Measurements from ENCODE around the gene ALKBH6.

ALKBH6 gene

DNA sequence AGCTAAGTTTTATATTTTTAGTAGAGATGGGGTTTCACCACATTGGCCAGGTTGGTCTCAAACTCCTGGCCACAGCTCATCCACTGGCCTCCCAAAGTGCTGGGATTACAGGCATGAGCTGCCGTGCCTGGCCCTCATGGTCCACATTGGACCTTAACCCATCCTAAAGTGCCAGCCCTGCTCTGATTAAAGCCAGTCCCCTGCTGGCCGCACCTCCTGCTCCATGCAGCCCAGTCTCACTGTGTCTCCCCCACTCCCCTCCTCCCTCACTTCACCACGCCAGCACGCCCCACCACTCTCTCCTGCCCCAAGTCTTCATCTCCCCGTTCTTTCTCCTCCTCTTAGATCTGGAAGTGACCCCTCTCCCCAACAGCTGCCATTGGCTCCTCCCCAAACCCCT lies 35.7 kb downstream of the ALKBH6 start:
- Histone ChIP-seq H3K4me1 (no peaks in the 10 kb centered on the region), H3K9me3 (no peaks in the 10 kb centered on the region), H3K36me3 (replicated peaks) (no peaks in the 10 kb centered on the region), H3K27me3 (ENCODE audit: low read depth) (peaks cover 2% of the 10 kb centered on the region; the same call in 1 of the 2 replicates), H3K4me3 (no peak overlapping the region)
- in situ Hi-C loops (cut with MboI; ENCODE audit: low sequenced_read_pairs): no loop called here
- DNase-seq (ENCODE audit: low spot score in 2 of 2): no peak

DNA sequence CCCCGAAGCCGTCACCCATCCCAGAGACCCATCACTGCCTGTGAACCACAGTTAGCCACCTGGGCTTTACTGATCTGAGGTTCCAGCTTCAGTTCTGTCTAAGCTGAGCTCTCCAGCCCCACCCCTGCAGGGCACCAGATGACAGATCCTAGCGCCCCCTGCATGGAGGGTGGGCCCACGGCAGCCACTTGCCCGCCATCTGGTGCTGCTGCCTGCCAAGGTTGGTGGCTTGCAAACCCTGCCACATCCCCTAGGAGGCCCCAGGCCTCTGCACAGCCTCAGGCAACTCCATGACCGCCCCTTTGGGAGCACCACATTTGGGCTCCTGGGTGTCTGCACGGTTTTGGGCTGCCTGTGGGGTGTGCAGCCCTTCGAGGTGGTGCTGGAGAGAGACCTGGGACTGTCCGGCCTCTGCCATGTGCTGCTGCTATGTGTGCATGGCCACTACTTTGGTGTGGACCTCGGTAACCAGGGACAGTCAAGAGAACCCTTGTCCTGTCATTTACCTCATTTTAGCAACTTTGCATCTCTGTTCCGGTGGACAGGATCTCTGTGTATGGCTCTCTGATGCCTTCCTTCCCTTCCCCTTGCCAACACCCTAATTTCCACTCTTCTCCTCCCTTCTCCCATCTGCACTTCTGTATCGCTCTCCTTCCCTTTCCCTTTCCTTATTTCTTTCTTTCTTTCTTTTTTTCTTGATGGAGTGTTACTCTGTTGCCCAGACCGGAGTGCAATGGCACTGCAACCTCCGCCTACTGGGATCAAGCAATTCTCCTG lies 36.4 kb downstream of the ALKBH6 start:
- DNase-seq (ENCODE audit: low spot score in 2 of 2): peak in 1 of 2 experiments; percentile 68
- Histone ChIP-seq H3K36me3 (replicated peaks) (no peaks in the 10 kb centered on the region), H3K4me1 (no peaks in the 10 kb centered on the region), H3K4me3 (no peak overlapping the region), H3K9me3 (no peaks in the 10 kb centered on the region), H3K27me3 (ENCODE audit: low read depth) (peaks cover 2% of the 10 kb centered on the region; the same call in 1 of the 2 replicates)
- in situ Hi-C loops (cut with MboI; ENCODE audit: low sequenced_read_pairs): no loop called here

DNA sequence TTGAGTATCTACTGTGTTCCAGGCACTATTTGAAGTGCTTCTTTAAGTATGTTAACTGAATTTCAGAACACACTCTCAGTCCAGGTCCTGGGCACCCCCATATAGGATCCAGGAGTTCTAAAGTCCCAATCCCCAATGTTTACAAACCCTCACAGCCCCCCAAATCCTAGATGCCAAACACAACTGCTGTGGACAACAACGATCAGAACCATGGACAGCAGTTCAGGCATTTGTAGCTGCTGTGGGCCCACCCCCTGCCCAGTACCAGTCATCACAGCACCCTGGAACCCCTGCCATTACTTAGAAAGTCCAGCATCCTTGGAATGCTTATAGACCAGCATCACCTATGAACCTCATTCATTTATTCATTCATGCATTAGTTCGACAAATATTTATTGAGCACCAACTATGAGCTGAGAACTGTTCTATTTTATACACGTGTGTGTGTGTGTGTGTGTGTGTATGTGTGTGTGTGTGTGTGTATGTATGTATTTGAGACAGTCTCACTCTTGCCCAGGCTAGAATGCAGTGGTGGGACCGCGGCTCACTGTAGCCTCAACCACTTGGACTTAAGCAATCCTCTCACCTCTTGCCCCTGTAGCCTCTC lies 38.3 kb downstream of the ALKBH6 start:
- in situ Hi-C loops (cut with MboI; ENCODE audit: low sequenced_read_pairs): no loop called here
- peak; percentile 33 to 53 for DNase-seq (ENCODE audit: low spot score in 2 of 2)

DNA sequence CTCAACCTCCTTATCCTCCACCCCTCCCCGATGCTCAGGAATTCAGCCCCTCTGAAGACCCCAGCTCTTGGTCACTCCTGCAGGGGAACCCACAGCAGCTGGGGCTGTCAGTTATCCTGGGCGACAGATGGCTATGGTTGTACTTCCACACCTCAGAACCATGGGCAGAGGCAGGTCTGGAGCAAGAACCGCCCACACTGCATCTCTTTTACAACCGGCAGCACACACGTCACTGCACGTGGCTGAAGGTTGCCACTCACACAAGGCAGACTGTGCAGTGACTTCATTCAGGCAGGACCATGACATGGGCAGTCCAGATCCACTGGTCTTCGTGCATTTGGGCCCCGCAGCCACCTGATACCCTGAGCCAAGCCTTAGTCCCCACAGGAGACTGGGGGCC lies 40.5 kb downstream of the ALKBH6 start:
- Histone ChIP-seq H3K27me3 (ENCODE audit: low read depth) (peaks cover 2% of the 10 kb centered on the region; the same call in 1 of the 2 replicates), H3K36me3 (replicated peaks) (no peaks in the 10 kb centered on the region), H3K9me3 (no peaks in the 10 kb centered on the region), H3K4me3 (no peak overlapping the region), H3K4me1 (no peaks in the 10 kb centered on the region)
- in situ Hi-C loops (cut with MboI; ENCODE audit: low sequenced_read_pairs): no loop called here
- no peak for DNase-seq (ENCODE audit: low spot score in 2 of 2)

More for the DNA sequence above, 38.3 kb downstream of the ALKBH6 start:
- Histone ChIP-seq H3K27me3 (ENCODE audit: low read depth) (peaks cover 2% of the 10 kb centered on the region; the same call in 1 of the 2 replicates), H3K4me1 (no peaks in the 10 kb centered on the region), H3K9me3 (no peaks in the 10 kb centered on the region), H3K36me3 (replicated peaks) (no peaks in the 10 kb centered on the region), H3K4me3 (no peak overlapping the region)

DNA sequence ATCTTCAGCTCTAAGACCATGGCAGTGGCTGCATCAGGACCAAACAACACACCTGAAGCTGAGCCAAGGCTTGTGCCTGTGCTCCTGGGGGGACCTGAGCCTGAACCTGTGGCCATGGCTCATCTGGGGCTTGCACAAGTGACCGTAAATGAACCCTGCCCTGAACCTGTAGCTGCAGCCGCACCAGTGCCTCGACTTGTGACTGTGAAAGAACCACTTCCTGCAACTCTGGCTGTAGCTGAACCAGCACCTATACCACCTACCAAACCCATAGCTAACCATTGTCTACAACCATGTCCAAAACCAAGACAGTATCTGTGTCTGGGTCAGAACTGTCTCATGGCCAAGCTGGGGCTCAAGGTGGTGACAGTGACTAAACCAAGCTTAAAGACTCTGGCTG lies 47.2 kb downstream of the ALKBH6 start:
- no peak for DNase-seq (ENCODE audit: low spot score in 2 of 2)
- H3K36me3 ChIP-seq (replicated peaks): no peaks in the 10 kb centered on the region
- no peaks in the 10 kb centered on the region for H3K9me3 ChIP-seq
- H3K4me3 ChIP-seq: no peak overlapping the region
- in situ Hi-C loops (cut with MboI; ENCODE audit: low sequenced_read_pairs): no loop called here
- H3K27me3 ChIP-seq (ENCODE audit: low read depth): no peaks in the 10 kb centered on the region
- H3K4me1 ChIP-seq: no peaks in the 10 kb centered on the region

DNA sequence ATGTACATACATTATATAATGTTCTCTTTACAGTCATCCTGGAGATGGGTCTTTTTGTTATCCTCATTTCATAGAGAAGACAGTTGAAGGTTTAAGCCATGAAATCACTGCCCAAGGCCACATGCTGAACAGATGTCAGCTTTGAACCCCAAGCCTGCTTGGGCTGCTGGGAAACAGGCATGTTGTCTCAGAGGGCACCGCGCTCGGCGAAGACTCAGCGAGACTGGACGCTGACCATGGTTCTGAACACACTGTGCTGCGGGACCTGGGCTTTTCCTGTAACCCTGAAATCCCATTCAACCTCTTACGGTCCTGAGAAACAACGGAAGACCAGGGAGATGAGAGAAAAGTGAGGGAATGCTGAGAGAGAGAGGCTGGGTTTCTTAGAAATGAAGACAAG lies 50.5 kb downstream of the ALKBH6 start:
- in situ Hi-C loops (cut with MboI; ENCODE audit: low sequenced_read_pairs): no loop called here
- Histone ChIP-seq H3K4me3 (no peak overlapping the region), H3K36me3 (replicated peaks) (no peaks in the 10 kb centered on the region), H3K27me3 (ENCODE audit: low read depth) (no peaks in the 10 kb centered on the region), H3K4me1 (no peaks in the 10 kb centered on the region), H3K9me3 (no peaks in the 10 kb centered on the region)
- DNase-seq (ENCODE audit: low spot score in 2 of 2): peak; percentile 57 to 80

DNA sequence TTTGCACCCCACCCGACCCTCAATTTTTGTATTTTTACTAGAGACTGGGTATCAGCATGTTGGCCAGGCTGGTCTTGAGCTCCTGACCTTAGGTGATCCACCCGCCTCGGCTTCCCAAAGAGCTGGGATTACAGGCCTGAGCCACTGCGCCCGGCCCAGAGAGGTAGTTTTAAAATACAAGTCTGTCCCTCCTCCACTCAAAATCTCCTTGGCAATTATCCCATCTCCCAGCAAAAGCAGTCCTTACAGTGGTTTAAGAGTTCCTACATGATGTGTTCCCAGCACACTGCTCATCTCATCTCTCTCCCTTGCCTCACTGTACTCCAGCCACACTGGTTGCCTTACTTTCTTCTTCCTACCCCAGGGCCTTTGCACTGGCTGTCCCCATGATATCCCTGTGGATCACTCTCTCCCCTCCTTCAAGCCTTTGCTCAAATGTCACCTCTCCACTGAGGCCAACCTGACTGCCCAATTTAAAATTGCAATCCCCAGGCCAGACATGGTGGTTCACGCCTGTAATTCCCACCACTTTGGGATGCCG lies 53.5 kb downstream of the ALKBH6 start:
- Histone ChIP-seq H3K4me1 (peaks cover 12% of the 10 kb centered on the region), H3K9me3 (no peaks in the 10 kb centered on the region), H3K27me3 (ENCODE audit: low read depth) (no peaks in the 10 kb centered on the region), H3K4me3 (no peak overlapping the region), H3K36me3 (replicated peaks) (no peaks in the 10 kb centered on the region)
- DNase-seq (ENCODE audit: low spot score in 2 of 2): no peak
- in situ Hi-C loops (cut with MboI; ENCODE audit: low sequenced_read_pairs): no loop called here

DNA sequence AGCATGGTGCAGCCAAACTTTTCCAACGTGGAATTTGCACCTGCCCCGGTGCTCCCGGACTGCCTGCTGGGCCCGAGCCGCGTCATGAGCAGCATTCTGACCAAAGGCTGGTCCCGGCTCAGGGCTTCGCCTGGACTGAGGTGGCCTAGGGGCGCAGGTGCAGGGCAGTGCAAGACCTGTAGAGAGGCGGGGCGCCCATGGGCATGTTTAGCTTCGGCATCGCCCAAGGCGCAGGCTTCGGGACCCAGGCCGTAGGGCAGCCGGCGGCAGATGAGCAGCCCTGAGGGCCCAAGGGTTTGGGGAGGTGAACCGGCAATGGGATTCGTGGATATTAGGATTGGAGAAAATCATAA lies 54.1 kb downstream of the ALKBH6 start:
- no peak overlapping the region for H3K4me3 ChIP-seq
- no peaks in the 10 kb centered on the region for H3K9me3 ChIP-seq
- no peaks in the 10 kb centered on the region for H3K36me3 ChIP-seq (replicated peaks)
- in situ Hi-C loops (cut with MboI; ENCODE audit: low sequenced_read_pairs): no loop called here
- no peaks in the 10 kb centered on the region for H3K27me3 ChIP-seq (ENCODE audit: low read depth)
- DNase-seq (ENCODE audit: low spot score in 2 of 2): no peak
- peaks cover 15% of the 10 kb centered on the region for H3K4me1 ChIP-seq

Data from HAP-1 (cell line).